ENCODE data around the gene ANO9. TPM values are rescaled to one million over a fixed set of nuclear protein-coding genes. Genes with fewer than 3 reads are reported as not detected.

The ANO9 gene
- total and polyA plus RNA-seq, 10 donors: 10.2 to 53.8 (median 26.3) TPM

- Histone ChIP-seq H3K36me3 (peaks cover 0 to 76% (median 39%) of the 10 kb centered on the region in 6 donors), H3K4me3 (no peak overlapping the region), H3K9me3 (no peaks in the 10 kb centered on the region), H3K4me1 (no peaks in the 10 kb centered on the region), H3K27ac (no peak overlapping the region), H3K27me3 (replicated peaks in 1 of 7) (no peaks in the 10 kb centered on the region)
- no peak for DNase-seq
- WGBS, 5 donors: 94 to 96% (median 95%) methylated on average over 24 to 37 of the region's 37 CpGs
- TF ChIP-seq, protein P1, sequence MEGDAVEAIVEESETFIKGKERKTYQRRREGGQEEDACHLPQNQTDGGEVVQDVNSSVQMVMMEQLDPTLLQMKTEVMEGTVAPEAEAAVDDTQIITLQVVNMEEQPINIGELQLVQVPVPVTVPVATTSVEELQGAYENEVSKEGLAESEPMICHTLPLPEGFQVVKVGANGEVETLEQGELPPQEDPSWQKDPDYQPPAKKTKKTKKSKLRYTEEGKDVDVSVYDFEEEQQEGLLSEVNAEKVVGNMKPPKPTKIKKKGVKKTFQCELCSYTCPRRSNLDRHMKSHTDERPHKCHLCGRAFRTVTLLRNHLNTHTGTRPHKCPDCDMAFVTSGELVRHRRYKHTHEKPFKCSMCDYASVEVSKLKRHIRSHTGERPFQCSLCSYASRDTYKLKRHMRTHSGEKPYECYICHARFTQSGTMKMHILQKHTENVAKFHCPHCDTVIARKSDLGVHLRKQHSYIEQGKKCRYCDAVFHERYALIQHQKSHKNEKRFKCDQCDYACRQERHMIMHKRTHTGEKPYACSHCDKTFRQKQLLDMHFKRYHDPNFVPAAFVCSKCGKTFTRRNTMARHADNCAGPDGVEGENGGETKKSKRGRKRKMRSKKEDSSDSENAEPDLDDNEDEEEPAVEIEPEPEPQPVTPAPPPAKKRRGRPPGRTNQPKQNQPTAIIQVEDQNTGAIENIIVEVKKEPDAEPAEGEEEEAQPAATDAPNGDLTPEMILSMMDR (IDR thresholded peaks at IDR 0.05 in 8 of 11, conservative IDR thresholded peaks at IDR 0.05 in 3 of 11): no peak
- TF ChIP-seq POLR2AphosphoS5 (IDR thresholded peaks at IDR 0.05) (no peak), POLR2A (IDR thresholded peaks at IDR 0.05) (no peak)
- intact Hi-C loops (cut with DNase I; ENCODE audit: low total_unique reads): no loop called here
These were observed 47.9 kb upstream of the ANO9 start for GRCh38 chr11:489610-490185.

GRCh38 chr11:488992-489391 lies 47.2 kb upstream of the ANO9 start:
- Histone ChIP-seq H3K27ac (no peak overlapping the region), H3K4me1 (no peaks in the 10 kb centered on the region), H3K9me3 (no peaks in the 10 kb centered on the region), H3K36me3 (peaks cover 0 to 69% (median 32%) of the 10 kb centered on the region in 6 donors), H3K27me3 (replicated peaks in 1 of 7) (no peaks in the 10 kb centered on the region), H3K4me3 (no peak overlapping the region)
- intact Hi-C loops (cut with DNase I; ENCODE audit: low total_unique reads): no loop called here
- TF ChIP-seq POLR2A (IDR thresholded peaks at IDR 0.05): no peak
- no peak for TF ChIP-seq POLR2AphosphoS5 (IDR thresholded peaks at IDR 0.05)
- TF ChIP-seq, protein P1 (IDR thresholded peaks at IDR 0.05 in 8 of 11, conservative IDR thresholded peaks at IDR 0.05 in 3 of 11): no peak
- no peak for DNase-seq
- WGBS, 5 donors: 88 to 95% (median 92%) methylated on average over 17 to 19 of the region's 19 CpGs

DNA sequence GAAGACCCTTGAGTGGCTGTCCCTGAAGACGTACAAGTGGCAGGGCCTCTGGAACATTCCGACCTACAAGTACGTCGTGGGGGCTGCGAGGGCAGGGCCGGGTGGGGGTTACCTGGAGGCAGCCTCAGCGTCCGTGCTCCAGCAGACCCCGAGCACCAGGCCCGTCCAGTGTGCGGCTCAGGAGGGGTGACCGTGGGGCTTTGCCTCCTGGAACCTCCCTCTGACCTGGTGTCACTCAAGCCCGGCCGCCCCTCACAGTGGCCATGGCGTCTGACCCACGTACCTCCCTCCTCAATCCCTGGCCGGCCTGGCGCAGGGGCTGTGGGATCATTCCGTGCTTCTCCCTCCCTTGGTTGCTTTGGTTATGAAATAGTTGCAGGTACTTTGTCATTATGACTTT lies 46.8 kb upstream of the ANO9 start:
- H3K27me3 ChIP-seq (replicated peaks in 1 of 7): no peaks in the 10 kb centered on the region
- H3K9me3 ChIP-seq: no peaks in the 10 kb centered on the region
- WGBS, 5 donors: 91 to 95% (median 94%) methylated on average over 12 to 19 of the region's 19 CpGs
- no peak for DNase-seq
- TF ChIP-seq, protein P1 (IDR thresholded peaks at IDR 0.05 in 8 of 11, conservative IDR thresholded peaks at IDR 0.05 in 3 of 11): no peak
- TF ChIP-seq POLR2AphosphoS5 (IDR thresholded peaks at IDR 0.05) (no peak), POLR2A (IDR thresholded peaks at IDR 0.05) (no peak)
- H3K36me3 ChIP-seq: peaks cover 0 to 65% (median 28%) of the 10 kb centered on the region in 6 donors
- no peak overlapping the region for H3K4me3 ChIP-seq
- H3K4me1 ChIP-seq: no peaks in the 10 kb centered on the region
- intact Hi-C loops (cut with DNase I; ENCODE audit: low total_unique reads): no loop called here
- no peak overlapping the region for H3K27ac ChIP-seq

- WGBS, 5 donors: 91 to 100% (median 93%) methylated on average over 2 to 25 of the region's 25 CpGs
- intact Hi-C loops (cut with DNase I; ENCODE audit: low total_unique reads): no loop called here
- H3K36me3 ChIP-seq: peaks cover 0 to 60% (median 23%) of the 10 kb centered on the region in 6 donors
- no peak overlapping the region for H3K27ac ChIP-seq
- H3K4me3 ChIP-seq: no peak overlapping the region
- TF ChIP-seq, protein P1 (IDR thresholded peaks at IDR 0.05 in 8 of 11, conservative IDR thresholded peaks at IDR 0.05 in 3 of 11): no peak
- no peak for TF ChIP-seq POLR2A (IDR thresholded peaks at IDR 0.05)
- no peak for TF ChIP-seq POLR2AphosphoS5 (IDR thresholded peaks at IDR 0.05)
- no peaks in the 10 kb centered on the region for H3K4me1 ChIP-seq
- H3K9me3 ChIP-seq: no peaks in the 10 kb centered on the region
- no peaks in the 10 kb centered on the region for H3K27me3 ChIP-seq (replicated peaks in 1 of 7)
- DNase-seq: no peak
These were observed 46.3 kb upstream of the ANO9 start for GRCh38 chr11:488062-488461.

All from spleen (tissue), 11 donors.